GM12878 (cell line): ENCODE results near the gene CSRP1. TPM values are rescaled to one million over a fixed set of nuclear protein-coding genes. Genes with fewer than 3 reads are reported as not detected.

Source experiments
- ATAC-seq: fragments of 200-7000 bp; cut with Tn5 transposase; 3 replicates; pipeline ENCODE4 v1.9.1; 2020; ENCODE audit warnings: mild to moderate bottlenecking, moderate library complexity
- BruUV-seq: library from RNA; stranded (reverse); fragments of 400-500 nt; replicated peaks from 2 replicates; lab custom pipeline; 2021; lab: Mats Ljungman, UMichigan
- CTCF ChIA-PET: fragments of 300-600 bp; sonication (Branson Sonifier 250); formaldehyde crosslinking; extraction: SDS; loops from one replicate; lab custom pipeline; 2021; ENCODE audit warnings: inconsistent platforms; lab: Yijun Ruan, JAX
- POLR2A ChIA-PET: fragments of 350-600 bp; formaldehyde crosslinking; extraction: SDS; loops from one replicate; lab custom pipeline; 2021; ENCODE audit warnings: inconsistent platforms; lab: Charles Lee
- RAD21 ChIA-PET: fragments of 300-600 bp; sonication (Branson Sonifier 250); formaldehyde crosslinking; loops from one replicate; lab custom pipeline; 2023; ENCODE audit warnings: antibody characterized with exemption; ENCODE audit not compliant: unreplicated experiment; lab: Charles Lee
- SMC1A ChIA-PET: fragments of 300-600 bp; sonication (Branson Sonifier 250); formaldehyde crosslinking; loops from one replicate; lab custom pipeline; 2023; ENCODE audit not compliant: unreplicated experiment, uncharacterized antibody; lab: Charles Lee
- DNase-seq: peaks from one replicate; pipeline ENCODE4 v3.0.0-alpha.2; 2011; ENCODE audit warnings: low read depth, low spot score
- FAIRE-seq: peaks from 3 replicates; lab custom pipeline; 2011; peaks lifted over from hg19 to GRCh38; lab: Jason Lieb, UNC
- H2AFZ ChIP-seq: 2 replicates; pipeline ENCODE4 v1.6.0; 2011; ENCODE audit warnings: low read depth, low read length, control low read depth; ENCODE audit not compliant: control insufficient read depth
- H3K27ac ChIP-seq: 2 replicates; pipeline ENCODE4 v1.5.1; 2011; ENCODE audit warnings: control low read depth; ENCODE audit not compliant: control insufficient read depth, insufficient read depth
- H3K27me3 ChIP-seq, 2 experiments: replicated peaks in 1 of 2; 2 replicates each; pipeline versions ENCODE4 v1.6.0 to v1.6.1; 2011; ENCODE audit warnings: low read length in 1 of 2; ENCODE audit not compliant: control insufficient read depth in 2 of 2, insufficient read depth in 2 of 2
- H3K36me3 ChIP-seq, 2 experiments: 2 replicates each; pipeline ENCODE4 v1.5.1; 2011; ENCODE audit warnings: low read length in 1 of 2; ENCODE audit not compliant: control insufficient read depth in 2 of 2, insufficient read depth in 2 of 2
- H3K4me1 ChIP-seq: 2 replicates; pipeline ENCODE4 v1.6.1; 2011; ENCODE audit warnings: mild to moderate bottlenecking, low read length, moderate library complexity, mixed read lengths; ENCODE audit not compliant: control insufficient read depth, insufficient read depth
- H3K4me2 ChIP-seq: 2 replicates; pipeline ENCODE4 v1.6.0; 2011; ENCODE audit warnings: control low read depth; ENCODE audit not compliant: control insufficient read depth, insufficient read depth
- H3K4me3 ChIP-seq: fragments of 200-600 bp; sonication (generic); 2 replicates; pipeline ENCODE4 v1.5.1; 2016
- H3K79me2 ChIP-seq: 2 replicates; pipeline ENCODE4 v1.6.0; 2011; ENCODE audit warnings: low read length; ENCODE audit not compliant: control insufficient read depth, insufficient read depth
- H3K9ac ChIP-seq: 2 replicates; pipeline ENCODE4 v1.8.0; 2011; ENCODE audit warnings: low read length, control low read depth, mixed read lengths; ENCODE audit not compliant: control insufficient read depth, insufficient read depth
- H3K9me3 ChIP-seq: replicated peaks from 3 replicates; pipeline ENCODE4 v1.5.1; 2011; ENCODE audit warnings: mild to moderate bottlenecking, low read length; ENCODE audit not compliant: control insufficient read depth, insufficient read depth
- H4K20me1 ChIP-seq: 2 replicates; pipeline ENCODE4 v1.6.0; 2011; ENCODE audit not compliant: control insufficient read depth, insufficient read depth
- BACH1 ChIP-seq: fragments of 450-650 bp; IDR thresholded peaks from 2 replicates; pipeline ENCODE4 v1.6.1; 2017; ENCODE audit warnings: mild to moderate bottlenecking, borderline replicate concordance
- GABPA ChIP-seq: IDR thresholded peaks from 2 replicates; pipeline ENCODE4 v1.6.1; 2014; ENCODE audit warnings: antibody characterized with exemption, low read depth, mild to moderate bottlenecking, inconsistent platforms
- HDAC6 ChIP-seq: fragments of 200-600 bp; sonication (generic); IDR thresholded peaks from one replicate; pipeline ENCODE4 v1.8.0; 2017; ENCODE audit warnings: antibody characterized with exemption; ENCODE audit not compliant: unreplicated experiment
- IRF4 ChIP-seq: IDR thresholded peaks from 2 replicates; pipeline ENCODE4 v1.6.1; 2011; ENCODE audit warnings: low read depth, low read length
- JUNB ChIP-seq: IDR thresholded peaks from 2 replicates; pipeline ENCODE4 v1.6.1; 2016; ENCODE audit warnings: antibody characterized with exemption, mild to moderate bottlenecking
- RUNX3 ChIP-seq: IDR thresholded peaks from 2 replicates; pipeline ENCODE4 v1.6.1; 2012; ENCODE audit warnings: low read length, inconsistent platforms
- SPI1 ChIP-seq: IDR thresholded peaks from 2 replicates; pipeline ENCODE4 v1.6.1; 2011; ENCODE audit warnings: low read depth, mild to moderate bottlenecking, low read length, moderate library complexity, borderline replicate concordance; ENCODE audit not compliant: insufficient read depth
- TBL1XR1 ChIP-seq: IDR thresholded peaks from 2 replicates; pipeline ENCODE4 v1.6.1; 2012; ENCODE audit warnings: low read depth, low read length, improper control_type of control experiment
- ZNF24 ChIP-seq: fragments of 450-650 bp; IDR thresholded peaks from 2 replicates; pipeline ENCODE4 v1.6.1; 2017; ENCODE audit warnings: antibody characterized with exemption, mild to moderate bottlenecking
- ZNF622 ChIP-seq: fragments of 450-650 bp; IDR thresholded peaks from 2 replicates; pipeline ENCODE4 v1.6.1; 2017; ENCODE audit warnings: mild to moderate bottlenecking, inconsistent platforms
- ZZZ3 ChIP-seq: IDR thresholded peaks from 2 replicates; pipeline ENCODE4 v1.6.1; 2011; ENCODE audit warnings: low read depth; ENCODE audit not compliant: control insufficient read depth, insufficient read length
- WGBS: methylation state at CpG from one replicate; pipeline ENCODE4 v1.1.6; 2016; ENCODE audit warnings: low lambda C conversion rate; ENCODE audit not compliant: insufficient replicate concordance, insufficient coverage; ENCODE audit errors: missing lambda C conversion rate; 5-methylcytosine and 5-hydroxymethylcytosine counted together
- in situ Hi-C: fragments of 300-500 bp; cut with MboI; formaldehyde crosslinking; loops from 9 replicates; pipeline ENCODE4 v1.14.3; 2018; ENCODE audit warnings: mixed read lengths
- intact Hi-C: fragments of 100-400 bp; cut with micrococcal nuclease; formaldehyde crosslinking; loops from one replicate; pipeline ENCODE4 v1.14.2; 2022; ENCODE audit not compliant: unreplicated experiment
- polyA plus RNA-seq, 11 experiments: library from polyadenylated mRNA; depleted of rRNA in 4 of 11; unstranded in 6 of 11; stranded (reverse) in 5 of 11; fragments of >200 nt; fragmentation: Nextera tagmentation in 4 of 11; fragmentation: Illumina TruSeq in 1 of 11; extraction: Ambion mirVana in 4 of 11; extraction: Trizol in 1 of 11; gene quantifications; 1 replicate in 1 of 11; 2 replicates in 10 of 11; pipeline versions ENCODE4 v1.2.1 to v1.2.3, GENCODE V29; 2011 to 2016; ENCODE audit warnings: inconsistent platforms in 2 of 11, missing spikeins in 2 of 11, low read depth in 1 of 11
- total RNA-seq, 4 experiments: library from RNA; depleted of rRNA in 3 of 4; stranded (reverse); fragments of >200 nt in 3 of 4; fragmentation: Illumina TruSeq in 1 of 4; extraction: Trizol in 1 of 4; gene quantifications; 2 replicates each; pipeline versions ENCODE4 v1.2.1 to v1.2.3, GENCODE V29; 2013 to 2021

The CSRP1 gene
- total and polyA plus RNA-seq, 10 of the 15 experiments (the other 5 are each of a cell fraction or from before 2014, with no cell fraction given): 23.4 to 99.2 (median 80.7) TPM

DNA sequence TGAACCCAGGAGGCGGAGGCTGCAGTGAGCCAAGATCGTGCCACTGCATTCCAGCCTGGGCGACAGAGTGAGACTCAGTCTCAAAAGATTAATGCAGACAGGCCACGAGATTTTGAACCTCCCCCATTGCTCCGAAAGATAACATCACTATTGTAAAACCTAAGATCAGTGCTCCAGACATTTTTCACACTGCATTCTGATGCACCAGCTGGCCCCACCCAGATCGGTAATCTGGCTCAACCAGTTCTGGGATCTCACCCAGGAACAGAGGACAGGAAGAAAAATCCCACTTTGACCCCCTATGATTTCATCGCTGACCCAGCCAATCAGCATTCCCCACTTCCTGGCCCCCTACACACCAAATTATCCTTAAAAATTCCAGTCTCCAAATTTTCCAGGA, 10.7 kb upstream of the CSRP1 start (continued):
- TF ChIP-seq IRF4 (no peak), GABPA (no peak), ZNF24 (no peak)

DNA sequence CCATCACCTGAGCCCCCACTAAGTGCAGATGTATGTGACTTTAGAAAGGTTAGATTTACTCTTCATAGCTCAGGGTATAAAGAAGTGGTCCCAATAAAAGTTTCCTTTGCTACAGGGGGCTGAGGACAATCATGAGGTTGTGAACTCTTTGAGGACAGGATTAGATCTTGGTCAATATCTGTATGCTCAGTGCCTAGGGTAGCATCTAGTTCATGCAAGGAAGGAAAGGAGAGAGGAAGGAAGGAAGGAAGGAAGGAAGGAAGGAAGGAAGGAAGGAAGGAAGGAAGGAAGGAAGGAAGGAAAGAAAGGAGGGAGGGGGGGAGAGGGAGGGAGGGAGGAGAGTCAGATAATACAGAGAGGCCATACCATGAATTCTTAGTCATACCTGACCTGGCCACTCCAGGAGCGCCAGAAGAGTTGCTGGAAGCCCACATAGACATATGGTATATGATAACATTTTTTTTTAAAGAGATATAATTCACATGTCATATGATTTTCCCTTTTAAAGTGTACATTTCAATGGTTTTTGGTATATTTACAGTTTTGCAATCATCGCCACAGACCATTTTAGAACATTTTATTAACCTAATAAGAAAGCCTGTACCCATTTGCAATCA, 9.7 kb upstream of the CSRP1 start:
- H3K4me2 ChIP-seq: no peak overlapping the region
- ChIA-PET POLR2A (interaction anchor here (0.6 to 1.0 kb wide), 2 partner anchors 68 to 81 kb away, joined by 5 read pairs; no protein-coding TSS in a partner anchor), CTCF (interaction anchor here (0.9 to 11.2 kb wide), 7 partner anchors 13 to 167 kb away, joined by 3 to 814 read pairs (median 10); no protein-coding TSS in a partner anchor), RAD21 (interaction anchor here (2.3 to 7.9 kb wide), 2 partner anchors 35 to 69 kb away, joined by 24 to 146 read pairs; no protein-coding TSS in a partner anchor), SMC1A (interaction anchor here (1.0 to 18.7 kb wide), 5 partner anchors 16 to 111 kb away, joined by 4 to 514 read pairs (median 4); no protein-coding TSS in a partner anchor)
- peaks cover 3% of the 10 kb centered on the region; the same call in 1 of the 2 replicates for H4K20me1 ChIP-seq
- no peak overlapping the region for H3K27ac ChIP-seq
- no peaks in the 10 kb centered on the region for H3K27me3 ChIP-seq
- TF ChIP-seq ZZZ3 (no peak), HDAC6 (no peak), TBL1XR1 (no peak), ZNF622 (no peak), ZNF24 (no peak), SPI1 (no peak), JUNB (no peak), BACH1 (no peak), RUNX3 (no peak)
- FAIRE-seq: no peak
- H3K9me3 ChIP-seq: no peaks in the 10 kb centered on the region
- intact Hi-C loops (loop anchor here (10.0 kb wide), 1 partner anchor 262 kb away; no protein-coding TSS in a partner anchor), in situ Hi-C loops (no loop called here)
- H3K4me3 ChIP-seq: no peak overlapping the region
- H3K9ac ChIP-seq: no peak overlapping the region
- no peak for ATAC-seq
- BruUV-seq: no TSS peak
- H3K36me3 ChIP-seq: no peaks in the 10 kb centered on the region
- peaks cover 13% of the 10 kb centered on the region for H3K4me1 ChIP-seq
- no peak for DNase-seq
- no peak overlapping the region for H2AFZ ChIP-seq
- 97% methylated on average over 2 of the region's 2 CpGs for WGBS
- H3K79me2 ChIP-seq: no peaks in the 10 kb centered on the region
